HG02981 (cell line): Measurements from ENCODE around the gene SLC35F1.
A peak's percentile ranks its signal among the peaks of the same experiment; 100 is the strongest.
"Not testable (repeated sequence)": the region's sequence is repeated elsewhere in the genome, so short reads cannot be mapped to it uniquely, and the experiment has no call there.

Experiments
- ATAC-seq: cut with Tn5 transposase; IDR thresholded peaks from one replicate; pipeline ENCODE4 v1.9.1; 2021; ENCODE audit warnings: mild to moderate bottlenecking, moderate library complexity; ENCODE audit not compliant: unreplicated experiment

The SLC35F1 gene

DNA sequence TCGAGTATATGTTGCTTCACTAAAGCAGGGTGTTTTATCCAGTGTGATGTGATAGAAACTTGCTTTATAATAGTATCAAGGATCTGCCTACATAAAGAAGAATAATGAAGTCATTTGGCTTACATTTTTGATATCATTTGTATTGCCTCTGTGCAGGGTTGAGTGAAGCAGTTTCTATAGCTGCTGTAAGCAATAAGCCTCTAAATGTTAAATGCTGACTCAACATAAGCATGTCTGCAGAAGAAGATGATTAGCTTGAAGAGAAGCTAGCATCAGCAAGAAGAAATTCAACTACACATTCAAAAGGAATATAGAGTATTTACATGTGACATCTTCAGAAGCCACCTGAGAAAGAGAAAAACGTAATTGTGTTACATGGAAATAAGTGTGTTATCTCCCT, 17.6 kb downstream of the SLC35F1 start:
- no peak for ATAC-seq

DNA sequence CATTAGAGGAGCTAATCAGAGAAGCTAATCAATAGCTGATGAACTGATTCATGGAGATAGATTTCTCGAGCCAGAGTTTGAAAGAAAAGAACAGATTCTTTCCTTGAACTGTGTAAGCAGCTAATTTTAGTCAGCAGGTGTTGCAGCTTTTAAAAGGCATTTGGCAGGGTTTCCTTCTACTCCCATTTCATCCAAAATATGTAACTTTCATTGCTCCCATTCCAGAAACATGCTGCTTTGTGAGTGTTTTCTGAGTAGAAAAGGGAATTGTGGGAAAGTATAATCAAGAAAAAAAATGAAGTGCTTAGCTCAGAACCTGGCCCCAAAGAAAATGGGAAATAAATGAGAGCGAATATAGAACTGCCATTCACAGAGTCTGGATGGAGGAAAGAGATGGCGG, 20.8 kb downstream of the SLC35F1 start:
- ATAC-seq: no peak

DNA sequence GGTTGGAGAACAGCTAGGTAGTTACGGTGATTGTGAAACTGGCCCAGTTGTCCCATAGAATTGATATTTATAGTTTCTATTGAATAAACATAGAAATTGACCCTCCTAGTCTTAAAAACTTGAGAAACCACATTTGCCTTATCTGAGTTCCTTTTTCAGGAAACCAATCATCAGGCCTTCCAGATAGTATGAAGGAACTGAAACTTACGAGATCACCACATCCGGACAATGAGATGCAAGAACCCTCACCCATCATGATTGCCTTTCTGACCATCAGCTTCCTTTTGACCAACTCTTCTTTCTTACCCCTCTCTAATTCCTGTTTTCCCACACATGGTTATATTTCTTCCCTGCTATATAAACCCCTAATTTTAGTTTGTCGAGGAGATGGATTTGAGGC, 21.8 kb downstream of the SLC35F1 start:
- no peak for ATAC-seq

DNA sequence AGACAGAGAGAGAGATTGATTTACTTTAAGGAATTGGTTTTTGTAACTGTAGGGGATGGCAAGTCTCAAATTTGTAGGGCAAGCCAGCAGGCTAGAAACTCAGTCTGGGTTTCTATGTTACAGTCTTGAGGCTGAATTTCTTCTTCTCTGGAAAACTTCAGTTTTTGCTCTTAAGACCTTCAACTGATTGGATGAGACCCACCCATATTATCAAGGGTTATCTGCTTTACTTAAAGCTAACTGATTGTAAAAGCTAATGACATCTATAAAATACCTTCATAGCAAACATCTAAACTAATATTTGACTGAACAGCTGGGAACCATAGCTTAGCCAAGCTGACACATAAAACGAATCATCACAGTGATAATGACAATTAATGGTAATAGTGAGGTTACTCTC, 22.4 kb downstream of the SLC35F1 start:
- no peak for ATAC-seq

DNA sequence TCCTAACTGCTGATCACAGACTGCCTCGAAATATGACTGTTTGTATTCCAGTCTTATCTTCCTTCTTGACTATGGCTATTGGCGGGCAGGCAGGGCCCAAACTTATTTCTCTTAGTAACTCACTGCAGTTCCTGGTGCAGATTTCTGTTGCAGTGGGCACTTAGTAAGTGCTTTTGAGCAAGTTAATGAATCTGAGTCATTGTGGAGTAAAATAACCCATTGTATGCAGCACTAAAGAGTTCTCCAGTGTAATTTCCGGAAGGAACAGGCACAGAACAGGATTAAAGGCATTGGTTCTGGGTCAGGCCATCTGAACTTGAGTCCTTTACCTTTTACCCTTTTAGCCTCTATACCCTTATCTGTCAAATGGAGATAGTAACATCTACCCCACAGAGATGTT, 23.6 kb downstream of the SLC35F1 start:
- ATAC-seq: no peak

DNA sequence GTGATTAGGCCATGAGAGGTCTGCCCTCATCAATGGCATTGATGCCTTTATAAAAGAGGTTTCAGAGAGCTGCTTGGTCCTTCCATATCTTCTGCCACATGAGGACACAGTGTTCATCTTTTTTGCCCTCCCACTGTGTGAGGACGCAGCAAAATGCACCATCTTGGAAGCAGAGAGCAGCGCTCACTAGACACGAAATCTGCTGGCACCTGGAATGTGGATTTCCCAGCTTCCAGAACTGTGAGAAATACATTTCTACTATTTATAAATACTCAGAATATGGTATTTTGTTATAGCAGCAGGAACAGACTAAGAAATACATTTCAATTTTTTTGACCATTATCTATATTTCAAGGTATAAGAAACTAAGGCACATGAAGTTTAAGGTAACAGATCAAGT, 24.9 kb downstream of the SLC35F1 start:
- no peak for ATAC-seq

DNA sequence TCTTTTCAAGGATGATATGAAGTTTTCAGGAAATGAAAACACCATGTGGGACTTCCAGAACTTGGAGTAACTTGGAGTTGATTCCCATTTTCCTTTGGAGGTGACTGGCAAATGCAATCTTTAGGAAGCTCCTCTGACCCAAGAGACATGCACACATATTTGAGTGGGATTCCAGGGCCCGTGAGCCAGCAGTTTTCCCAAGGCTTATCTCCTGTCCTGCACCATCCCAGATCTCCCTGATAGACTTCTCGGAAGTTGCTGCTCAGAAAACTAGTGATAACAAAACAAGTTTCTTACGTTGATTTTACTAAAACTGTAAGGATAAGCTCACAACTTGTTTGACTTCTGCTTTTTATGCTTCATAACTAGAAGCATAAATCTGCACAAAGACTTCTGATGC, 25.6 kb downstream of the SLC35F1 start:
- ATAC-seq: no peak

DNA sequence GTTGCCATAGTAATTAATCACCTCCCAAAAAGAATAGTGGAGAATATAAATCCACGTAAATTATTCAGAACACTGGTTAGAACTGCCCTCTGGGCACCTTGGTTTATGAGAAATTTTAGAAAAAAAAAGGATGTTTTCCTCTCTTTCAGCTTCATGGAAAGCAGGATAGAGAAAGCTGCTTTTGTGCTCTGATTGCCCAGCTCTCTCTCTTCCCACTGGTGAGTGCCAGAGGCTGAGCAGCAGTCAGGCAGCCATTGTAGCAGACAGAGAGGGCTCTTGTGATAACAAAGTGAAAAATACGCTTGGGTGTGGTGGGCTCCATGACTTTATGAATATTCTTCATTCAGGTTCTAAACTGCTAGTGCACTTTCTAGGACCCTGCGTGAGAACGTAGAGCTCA, 26.4 kb downstream of the SLC35F1 start:
- no peak for ATAC-seq

DNA sequence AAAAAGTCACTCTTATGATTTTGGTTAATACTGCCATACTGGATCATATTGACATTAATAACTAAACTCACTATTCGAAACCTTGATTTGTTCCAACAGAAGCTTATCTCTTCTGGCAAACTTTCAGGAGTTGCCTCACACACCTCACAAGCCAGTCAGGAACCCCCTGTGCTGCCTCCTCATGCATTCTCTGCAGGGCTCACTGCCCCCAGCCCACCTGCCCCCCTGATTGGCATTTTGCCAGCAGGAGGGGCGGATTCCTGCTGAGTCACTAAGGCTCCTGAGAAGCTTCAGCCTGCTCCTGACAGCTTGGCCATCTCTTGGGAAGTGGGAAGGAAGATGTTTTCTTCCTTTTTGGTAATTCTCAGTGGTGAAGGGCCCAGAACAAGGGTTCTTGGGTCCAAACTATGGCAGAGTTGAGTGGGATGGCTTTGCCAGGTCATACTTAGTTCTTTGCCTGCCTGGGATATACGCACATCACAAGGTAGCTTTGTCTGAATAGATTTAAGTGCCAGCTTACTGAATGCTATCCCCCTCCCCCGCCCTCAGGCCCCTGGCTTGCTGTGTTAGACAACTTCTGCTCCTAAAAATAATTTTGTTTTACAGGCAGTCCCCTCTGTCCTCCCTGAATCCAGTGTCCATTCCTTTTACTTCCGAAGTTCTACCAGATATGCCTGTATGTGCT, 31.4 kb downstream of the SLC35F1 start:
- ATAC-seq: no peak

DNA sequence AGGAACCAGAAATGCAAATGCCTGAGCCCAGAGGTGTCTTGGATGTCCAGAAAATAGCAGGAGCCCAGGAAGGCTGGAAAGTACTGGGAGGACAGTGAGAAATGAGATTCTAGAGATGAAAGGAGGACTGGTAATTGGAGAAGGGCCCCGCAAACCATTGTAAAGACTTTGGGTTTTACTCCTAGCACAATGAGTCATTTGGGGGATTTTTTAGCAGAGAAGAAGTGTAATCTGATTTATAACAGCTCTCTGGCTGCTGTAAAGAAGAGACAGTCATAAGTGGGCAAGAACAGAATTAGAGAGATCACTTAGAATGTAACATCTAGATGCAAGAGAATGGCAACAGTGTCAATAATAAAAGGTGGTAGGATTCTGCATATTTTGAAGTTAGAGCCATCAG, 40.2 kb downstream of the SLC35F1 start:
- ATAC-seq: no peak

DNA sequence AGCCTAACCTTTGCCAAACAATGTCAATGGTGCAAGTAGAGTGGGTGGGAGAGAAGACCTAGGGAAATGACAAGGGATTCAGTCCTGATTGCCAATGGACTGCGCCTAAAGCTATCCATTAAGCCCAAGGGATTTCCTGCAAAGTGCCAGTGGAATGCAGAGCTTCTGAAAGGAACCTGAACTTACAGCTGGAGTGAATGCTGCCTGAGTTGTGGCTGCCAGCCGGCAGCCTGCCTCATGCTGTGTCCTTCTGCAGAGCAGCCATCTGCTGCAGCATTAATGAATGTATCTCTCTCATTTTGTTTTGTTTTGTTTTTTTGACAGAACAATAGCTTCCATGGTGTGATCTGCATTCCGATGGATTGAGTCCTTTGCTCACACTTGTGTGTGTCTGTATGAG, 44.7 kb downstream of the SLC35F1 start:
- no peak for ATAC-seq

DNA sequence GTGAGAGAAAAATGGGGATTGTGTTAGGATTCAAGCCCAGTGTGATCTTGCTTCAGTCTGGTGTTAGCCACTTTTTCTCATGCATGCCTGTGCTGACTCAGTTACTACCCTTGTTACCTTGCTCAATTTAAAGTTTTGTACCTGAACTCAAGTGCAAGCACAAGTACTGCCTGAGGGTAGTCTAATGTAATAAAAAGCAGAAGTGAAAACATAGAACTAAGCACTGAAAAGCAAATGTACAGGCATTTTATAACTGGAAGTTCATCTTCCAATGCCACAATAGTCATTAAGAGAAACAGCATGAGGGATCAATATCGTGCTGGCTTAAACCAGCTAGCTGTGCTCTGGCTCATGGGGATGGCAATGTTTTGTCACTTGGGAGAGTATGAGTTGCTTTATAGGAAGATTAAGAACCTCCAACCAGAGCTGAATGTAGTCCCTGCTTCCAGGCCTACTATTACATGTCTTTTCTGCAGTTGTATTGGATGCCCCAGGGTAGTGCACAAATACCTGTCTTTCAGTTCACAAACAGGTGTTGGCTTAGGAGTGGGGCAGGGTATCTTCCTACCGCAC, 48.7 kb downstream of the SLC35F1 start:
- peak; percentile 50 for ATAC-seq

DNA sequence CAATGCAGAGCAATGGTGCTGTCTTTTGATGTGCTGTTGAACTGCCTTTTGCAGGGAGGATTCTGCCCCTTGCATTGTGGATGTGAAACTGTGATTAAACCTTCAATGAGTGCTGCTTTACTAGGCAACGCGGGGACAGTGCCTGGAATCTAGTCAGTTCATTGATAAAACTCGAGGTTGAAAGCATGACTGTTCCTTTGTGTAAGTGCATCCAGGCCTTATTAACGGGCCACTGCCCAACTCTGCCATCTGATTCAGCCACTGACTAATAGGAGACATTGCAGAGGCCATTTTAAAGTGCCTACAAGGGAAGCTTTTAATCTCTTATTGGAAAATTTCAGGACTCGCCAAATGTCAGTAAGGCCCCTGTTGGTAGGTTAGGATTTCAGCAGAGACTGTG, 49.3 kb downstream of the SLC35F1 start:
- no peak for ATAC-seq

DNA sequence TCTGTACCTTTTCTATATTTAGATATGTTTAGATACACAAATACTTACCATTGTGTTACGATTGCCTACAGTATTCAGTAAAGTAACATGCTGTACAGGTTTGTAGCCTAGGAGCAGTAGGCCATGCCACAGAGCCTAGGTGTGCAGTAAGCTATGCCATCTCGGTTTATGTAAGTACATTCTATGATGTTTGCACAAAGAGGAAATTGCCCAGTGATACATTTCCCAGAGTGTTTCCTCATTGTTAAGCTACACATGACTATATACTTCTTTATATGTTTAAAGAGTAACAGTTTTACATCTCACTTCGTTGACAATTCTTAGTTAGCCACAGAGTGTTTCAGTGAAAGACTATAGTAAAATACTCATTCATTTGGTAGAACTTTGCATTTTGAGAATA, 51.5 kb downstream of the SLC35F1 start:
- ATAC-seq: no peak

DNA sequence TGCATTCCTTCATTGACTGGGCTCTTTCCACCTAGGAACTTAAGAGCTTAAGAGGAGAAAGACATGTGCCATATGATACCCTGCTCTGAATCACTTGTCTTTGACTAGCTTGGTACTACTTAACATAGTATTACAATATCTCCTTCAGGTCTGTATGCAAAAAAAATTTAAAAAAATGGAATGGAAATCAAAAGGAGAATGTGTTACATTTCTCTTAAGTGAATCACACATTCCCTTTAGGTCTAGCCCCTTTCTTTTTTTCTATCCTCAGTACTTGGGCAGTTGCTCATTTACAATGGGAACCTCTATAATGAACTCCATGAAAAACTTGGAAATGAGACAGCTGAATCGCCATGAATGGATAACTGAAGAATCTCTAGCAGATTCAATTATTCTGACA, 53.8 kb downstream of the SLC35F1 start:
- no peak for ATAC-seq

DNA sequence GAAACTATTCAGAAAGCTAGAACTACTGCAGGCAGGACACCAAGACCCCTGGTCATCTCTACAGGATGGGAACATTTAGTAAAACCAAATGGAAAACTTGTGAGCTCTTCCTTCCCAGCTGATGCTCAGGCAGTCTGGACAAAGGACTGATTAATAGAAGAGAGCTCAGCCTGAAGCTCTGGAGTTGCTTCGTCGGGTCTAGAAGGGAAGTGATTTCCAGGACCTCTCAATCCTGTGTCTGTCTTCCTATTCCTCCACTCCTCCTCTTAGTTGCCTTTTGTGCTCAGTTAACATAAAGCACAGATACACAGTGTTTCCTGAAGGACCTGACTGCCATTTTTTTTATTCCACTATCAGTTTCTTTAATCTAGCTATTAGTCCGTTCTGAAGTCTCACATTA, 54.2 kb downstream of the SLC35F1 start:
- no peak for ATAC-seq

DNA sequence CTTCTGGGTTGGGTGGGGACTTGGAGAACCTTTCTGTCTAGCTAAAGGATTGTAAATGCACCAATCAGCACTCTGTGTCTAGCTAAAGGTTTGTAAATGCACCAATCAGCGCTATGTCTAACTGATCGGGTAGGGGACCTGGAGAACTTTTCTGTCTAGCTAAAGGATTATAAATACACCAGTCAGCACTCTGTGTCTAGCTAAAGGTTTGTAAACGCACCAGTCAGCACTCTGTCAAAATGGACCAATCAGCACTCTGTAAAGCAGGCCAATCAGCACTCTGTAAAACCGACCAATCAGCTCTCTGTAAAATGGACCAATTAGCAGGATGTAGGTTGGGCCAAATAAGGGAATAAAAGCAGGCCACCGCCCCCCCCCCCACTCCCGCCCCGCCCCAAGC, 58.7 kb downstream of the SLC35F1 start:
- not testable (repeated sequence) for ATAC-seq

DNA sequence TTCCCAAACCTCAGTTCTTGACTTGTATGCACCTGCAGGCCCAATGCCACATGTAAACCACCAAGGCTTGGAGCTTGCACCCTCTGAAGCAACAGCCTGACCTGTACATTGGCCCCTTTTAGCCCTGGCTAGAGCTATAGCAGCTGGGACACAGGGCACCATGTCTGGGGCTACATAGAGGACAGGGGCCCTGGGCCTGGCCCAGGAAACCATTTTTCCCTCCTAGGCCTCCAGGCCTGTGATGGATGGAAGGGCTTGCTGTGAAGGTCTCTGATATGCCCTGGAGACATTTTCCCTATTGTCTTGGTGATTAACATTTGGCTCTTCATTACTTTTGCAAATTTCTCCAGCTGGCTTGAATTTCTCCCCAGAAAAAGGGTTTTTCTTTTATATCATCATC, 64.6 kb downstream of the SLC35F1 start:
- no peak for ATAC-seq

DNA sequence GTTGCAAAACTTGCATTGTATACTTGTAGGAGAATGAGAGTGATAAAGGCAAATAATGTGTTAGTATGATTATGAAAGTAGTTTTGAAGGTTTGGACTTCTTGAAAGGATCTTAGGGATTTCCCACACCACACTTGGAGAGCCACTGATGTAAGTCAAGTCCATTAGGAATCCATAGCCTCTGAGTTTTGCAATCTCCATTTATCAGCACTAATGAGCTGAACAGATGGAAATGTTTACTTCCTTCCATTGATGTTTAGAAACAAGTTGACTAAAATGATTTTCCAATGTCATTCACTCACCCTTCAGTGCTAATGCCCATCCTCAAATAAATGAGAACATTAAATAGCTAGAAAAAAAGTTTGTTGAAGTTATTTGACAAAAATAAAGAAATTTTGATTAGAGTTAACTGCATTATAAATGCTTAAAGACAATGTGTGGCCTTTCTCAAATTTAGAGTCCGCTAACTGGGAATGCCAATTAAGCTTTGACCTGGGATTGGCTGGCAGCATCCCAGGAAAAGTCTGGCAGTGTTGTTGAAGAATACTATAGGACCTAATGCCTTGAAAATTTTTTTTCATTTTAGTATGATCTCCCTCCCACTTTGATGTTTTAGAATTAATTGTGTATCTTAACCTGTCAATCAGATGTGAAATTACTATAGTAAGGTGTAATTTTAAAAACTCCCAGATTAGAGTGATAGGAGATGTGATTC, 68.0 kb downstream of the SLC35F1 start:
- ATAC-seq: no peak

DNA sequence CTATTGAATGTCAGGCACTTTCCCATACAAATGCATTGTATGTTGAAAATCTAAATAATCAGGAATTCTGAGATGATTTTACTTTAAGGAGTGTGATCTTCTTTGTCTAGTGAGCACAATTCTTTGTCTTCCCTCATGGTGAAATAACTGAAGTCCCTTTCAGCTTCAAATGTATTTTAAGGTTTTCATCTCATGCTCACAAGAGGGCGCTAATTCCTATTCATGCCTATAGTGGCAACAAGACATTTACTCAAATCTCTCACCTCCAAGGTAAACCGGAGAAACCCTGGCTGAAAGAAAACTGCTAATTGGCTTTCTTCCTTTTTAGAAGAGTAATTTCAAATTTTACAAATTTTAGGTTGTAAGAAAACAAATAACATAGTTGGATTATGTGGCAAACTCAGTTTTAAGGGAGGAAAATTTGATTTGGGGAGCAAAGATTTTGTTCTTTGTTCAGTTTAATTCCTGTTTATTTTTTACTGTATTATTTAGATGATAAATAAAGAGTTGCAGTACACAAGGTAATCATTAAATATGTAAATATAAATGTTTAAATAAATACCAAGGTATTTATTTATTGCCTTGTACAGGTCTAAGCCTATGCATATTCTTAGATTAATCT, 69.1 kb downstream of the SLC35F1 start:
- ATAC-seq: no peak

DNA sequence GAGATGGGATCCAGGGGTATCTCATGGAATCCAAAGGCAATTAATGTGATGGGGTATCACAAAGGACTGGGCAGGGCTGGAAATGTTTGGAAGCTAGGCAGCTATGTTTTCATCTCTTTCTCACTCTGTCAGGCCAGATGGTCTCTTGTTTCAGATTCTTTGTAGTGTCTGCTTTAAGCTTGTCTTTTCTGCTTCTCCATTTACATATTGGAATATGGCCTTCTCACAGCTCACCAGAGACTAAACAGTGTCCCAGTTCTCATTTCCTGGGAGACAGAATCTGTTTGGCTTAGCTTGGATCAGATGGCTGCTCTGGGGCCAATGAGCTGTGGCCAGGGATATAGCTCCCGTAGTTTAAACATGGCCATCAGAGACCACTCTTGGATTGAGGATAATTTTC, 78.9 kb downstream of the SLC35F1 start:
- no peak for ATAC-seq

DNA sequence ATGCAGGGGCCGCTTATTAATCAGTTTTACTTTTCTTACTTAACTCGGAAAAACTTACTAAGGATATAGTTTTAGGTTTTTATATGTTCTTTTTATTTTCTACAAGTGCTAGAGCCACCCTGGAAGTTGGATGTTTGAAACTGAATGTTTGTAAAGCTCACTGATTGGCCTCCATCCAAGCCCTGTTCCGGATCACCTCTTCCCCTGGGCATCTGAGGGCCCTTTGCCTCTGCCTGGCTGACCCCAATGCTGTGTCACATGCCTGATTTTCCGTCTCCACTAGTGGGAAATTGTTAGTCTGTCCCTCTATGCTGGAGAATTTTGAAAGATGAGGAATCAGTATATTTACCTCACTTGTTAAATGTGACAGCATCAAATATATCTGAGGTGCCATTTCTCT, 79.3 kb downstream of the SLC35F1 start:
- no peak for ATAC-seq
